Sigmoid colon (tissue), 4 donors: Measurements from ENCODE around the gene MAP3K7CL.

Experiments
- EP300 ChIP-seq, 4 donors: sonication (generic); formaldehyde crosslinking; IDR thresholded peaks; one replicate each; pipeline ENCODE4 v1.6.1; 2017; ENCODE audit warnings: antibody characterized with exemption in 4 of 4
- POLR2A ChIP-seq, 2 donors: fragments of 450-650 bp; IDR thresholded peaks; one replicate each; pipeline ENCODE4 v1.6.1; 2016; ENCODE audit warnings: antibody characterized with exemption in 2 of 2, mild to moderate bottlenecking in 2 of 2, moderate library complexity in 2 of 2

GRCh38 chr21:29219165-29219770 lies 88.8 kb downstream of the MAP3K7CL start:
- no peak for TF ChIP-seq EP300 (IDR thresholded peaks at IDR 0.05)
- TF ChIP-seq POLR2A (IDR thresholded peaks at IDR 0.05), result no peak
